Right lobe of liver (tissue), 6 donors: ENCODE results near the gene ATRNL1. TPM values are rescaled to one million over a fixed set of nuclear protein-coding genes. Genes with fewer than 3 reads are reported as not detected.

Experiments used
- ATAC-seq, 4 donors: fragments of 200-7000 bp; cut with Tn5 transposase; one replicate each; pipeline ENCODE4 v1.9.1; 2020; ENCODE audit warnings: mild to moderate bottlenecking in 4 of 4, moderate library complexity in 4 of 4
- DNase-seq, 3 donors: peaks; one replicate each; pipeline ENCODE4 v3.0.0-alpha.2; 2020
- H3K27ac ChIP-seq, 3 donors: fragments of 200-600 bp; one replicate each; pipeline ENCODE4 v1.8.0; 2022
- H3K27me3 ChIP-seq, 2 donors: fragments of 200-600 bp; one replicate each; pipeline ENCODE4 v1.8.0; 2022
- H3K36me3 ChIP-seq, 4 donors: fragments of 200-600 bp; sonication (generic) in 1 of 4; one replicate each; pipeline versions ENCODE4 v1.5.1 to v1.8.0; 2017 to 2022; ENCODE audit warnings: control low read depth in 1 of 4
- H3K4me1 ChIP-seq, 4 donors: fragments of 200-600 bp; sonication (generic) in 1 of 4; one replicate each; pipeline versions ENCODE4 v1.5.1 to v1.8.0; 2017 to 2022; ENCODE audit warnings: control low read depth in 1 of 4
- H3K4me3 ChIP-seq, 3 donors: fragments of 200-600 bp; one replicate each; pipeline ENCODE4 v1.8.0; 2022
- H3K9me3 ChIP-seq, 4 donors: fragments of 200-600 bp; sonication (generic) in 1 of 4; one replicate each; pipeline versions ENCODE4 v1.5.1 to v1.8.0; 2017 to 2022; ENCODE audit warnings: control low read depth in 1 of 4
- CTCF ChIP-seq, 4 donors: fragments of 200-600 bp in 3 of 4; fragments of 450-650 bp in 1 of 4; IDR thresholded peaks; one replicate each; pipeline versions ENCODE4 v1.5.1 to v1.8.0; 2016 to 2022; ENCODE audit warnings: antibody characterized with exemption in 4 of 4, mild to moderate bottlenecking in 2 of 4
- POLR2A ChIP-seq: fragments of 450-650 bp; IDR thresholded peaks from one replicate; pipeline ENCODE4 v1.6.1; 2017; ENCODE audit warnings: antibody characterized with exemption, mild to moderate bottlenecking
- WGBS: methylation state at CpG from one replicate; pipeline ENCODE4 v1.1.6; 2018; ENCODE audit warnings: low coverage, low lambda C conversion rate; ENCODE audit not compliant: insufficient coverage; ENCODE audit errors: missing lambda C conversion rate; 5-methylcytosine and 5-hydroxymethylcytosine counted together
- intact Hi-C, 2 donors: fragments of 100-400 bp; cut with DNase I; formaldehyde crosslinking; loops; one replicate each; pipeline versions ENCODE4 v1.11.2 to v1.14.1; 2022
- total RNA-seq, 6 experiments: library from RNA; depleted of rRNA in 2 of 6; stranded (reverse); fragments of >200 nt in 2 of 6; fragmentation: NEBNext Ultra II Directional in 3 of 6; extraction: Animal tissue kit (Norgen Biotek cat#: 25700) in 3 of 6; gene quantifications; one replicate each; pipeline versions ENCODE4 v1.1.0 to v1.2.4, GENCODE V29; 2016 to 2023
- donor health status: DM: no; HTN: yes; CAD: no.
- donor health status: DM: no; HTN: no; CAD: no.
- donor health status: DM: no; HTN: no; CAD: no.
- donor health status: DM: no; HTN: yes; CAD: no.
- donor health status: DM: no; HTN: yes; CAD: no.

ATRNL1 gene
- total RNA-seq, 6 experiments from 2014 or later: 0.81 to 5.3 (median 2.6) TPM

DNA sequence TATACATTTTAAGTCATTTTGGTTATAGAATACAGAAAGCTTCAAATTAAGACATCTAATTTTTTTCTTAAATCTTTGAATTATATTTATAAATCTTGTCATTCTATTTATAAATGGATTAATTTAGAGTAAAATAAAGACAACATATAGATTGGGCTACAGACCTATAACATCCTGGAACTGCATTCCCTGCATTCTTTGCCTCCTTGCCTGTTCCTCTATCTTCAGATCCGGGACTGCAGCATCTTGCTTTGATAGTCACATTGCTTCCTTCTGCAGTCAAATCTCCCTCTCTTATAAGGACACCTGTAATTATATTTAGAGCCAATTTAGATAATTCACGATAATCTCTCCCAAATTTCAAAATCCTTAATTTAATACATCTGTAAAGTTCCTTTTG, 64.2 kb downstream of the ATRNL1 start:
- no peak overlapping the region for H3K4me3 ChIP-seq
- no peaks in the 10 kb centered on the region for H3K4me1 ChIP-seq
- intact Hi-C loops: no loop called here
- H3K36me3 ChIP-seq: no peaks in the 10 kb centered on the region
- no peak overlapping the region for H3K27ac ChIP-seq
- DNase-seq (no peak), ATAC-seq (no peak)
- H3K9me3 ChIP-seq: no peaks in the 10 kb centered on the region
- WGBS: 68% methylated on average over 2 of the region's 2 CpGs
- H3K27me3 ChIP-seq: no peaks in the 10 kb centered on the region
- no peak for TF ChIP-seq POLR2A
- TF ChIP-seq CTCF (IDR thresholded peaks at IDR 0.05): no peak

DNA sequence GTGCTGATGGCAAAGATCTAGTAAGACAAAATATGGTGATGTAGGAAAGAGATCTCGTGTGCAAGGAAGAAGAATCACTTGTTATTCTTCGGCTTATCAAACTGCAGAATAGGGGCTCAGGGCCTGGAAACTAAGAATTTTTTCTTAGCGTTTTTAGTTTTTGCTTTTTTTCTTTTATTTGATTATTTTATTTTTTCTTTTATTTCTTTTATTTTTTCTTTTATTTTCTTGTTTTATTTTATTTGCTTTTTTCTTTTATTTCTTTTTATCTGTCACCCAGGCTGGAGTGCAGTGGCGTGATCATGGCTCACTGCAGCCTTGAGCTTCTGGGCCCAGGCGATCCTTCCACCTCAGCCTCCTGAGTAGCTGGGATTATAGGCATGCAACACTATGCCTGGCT, 70.0 kb downstream of the ATRNL1 start:
- 78% methylated on average over 5 of the region's 5 CpGs for WGBS
- ATAC-seq: no peak
- H3K9me3 ChIP-seq: no peaks in the 10 kb centered on the region
- TF ChIP-seq POLR2A: no peak
- TF ChIP-seq CTCF (IDR thresholded peaks at IDR 0.05): no peak
- H3K4me3 ChIP-seq: no peak overlapping the region
- intact Hi-C loops: no loop called here
- H3K4me1 ChIP-seq: no peaks in the 10 kb centered on the region
- no peak overlapping the region for H3K27ac ChIP-seq
- DNase-seq: no peak
- peaks cover 0 to 4% of the 10 kb centered on the region in 2 donors for H3K27me3 ChIP-seq
- H3K36me3 ChIP-seq: no peaks in the 10 kb centered on the region

DNA sequence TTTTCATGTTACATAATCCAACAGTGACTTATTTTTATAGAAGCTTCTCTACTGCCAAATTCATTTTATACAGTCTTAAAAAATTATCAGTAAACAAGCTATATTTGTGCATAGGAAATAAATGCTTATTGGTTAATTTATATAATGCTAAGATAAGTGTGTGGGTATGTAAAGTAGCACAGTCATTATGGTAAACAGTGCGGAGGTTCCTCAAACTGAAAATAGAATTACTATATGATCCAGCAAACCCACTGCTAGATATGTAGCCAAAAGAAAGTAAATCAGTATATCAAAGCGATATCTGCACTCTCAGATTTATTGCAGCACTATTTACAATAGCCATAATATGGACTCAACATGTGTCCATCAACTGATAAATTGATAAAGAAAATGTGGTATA, 71.1 kb downstream of the ATRNL1 start:
- Histone ChIP-seq H3K4me3 (no peak overlapping the region), H3K27me3 (peaks cover 0 to 4% of the 10 kb centered on the region in 2 donors), H3K36me3 (no peaks in the 10 kb centered on the region), H3K27ac (no peak overlapping the region), H3K9me3 (no peaks in the 10 kb centered on the region), H3K4me1 (no peaks in the 10 kb centered on the region)
- intact Hi-C loops: no loop called here
- ATAC-seq: no peak
- TF ChIP-seq CTCF (IDR thresholded peaks at IDR 0.05) (no peak), POLR2A (no peak)
- DNase-seq: no peak
- 74% methylated on average over 2 of the region's 2 CpGs for WGBS

- ATAC-seq: no peak
- no peak overlapping the region for H3K27ac ChIP-seq
- H3K9me3 ChIP-seq: no peaks in the 10 kb centered on the region
- no peak for TF ChIP-seq CTCF (IDR thresholded peaks at IDR 0.05)
- TF ChIP-seq POLR2A: no peak
- WGBS: 40% methylated on average over 2 of the region's 2 CpGs
- H3K4me1 ChIP-seq: no peaks in the 10 kb centered on the region
- DNase-seq: no peak
- H3K27me3 ChIP-seq: peaks cover 0 to 4% of the 10 kb centered on the region in 2 donors
- H3K4me3 ChIP-seq: no peak overlapping the region
- intact Hi-C loops: no loop called here
- H3K36me3 ChIP-seq: no peaks in the 10 kb centered on the region
Observed at GRCh38 chr10:115167751-115168150, 74.6 kb downstream of the ATRNL1 start.

DNA sequence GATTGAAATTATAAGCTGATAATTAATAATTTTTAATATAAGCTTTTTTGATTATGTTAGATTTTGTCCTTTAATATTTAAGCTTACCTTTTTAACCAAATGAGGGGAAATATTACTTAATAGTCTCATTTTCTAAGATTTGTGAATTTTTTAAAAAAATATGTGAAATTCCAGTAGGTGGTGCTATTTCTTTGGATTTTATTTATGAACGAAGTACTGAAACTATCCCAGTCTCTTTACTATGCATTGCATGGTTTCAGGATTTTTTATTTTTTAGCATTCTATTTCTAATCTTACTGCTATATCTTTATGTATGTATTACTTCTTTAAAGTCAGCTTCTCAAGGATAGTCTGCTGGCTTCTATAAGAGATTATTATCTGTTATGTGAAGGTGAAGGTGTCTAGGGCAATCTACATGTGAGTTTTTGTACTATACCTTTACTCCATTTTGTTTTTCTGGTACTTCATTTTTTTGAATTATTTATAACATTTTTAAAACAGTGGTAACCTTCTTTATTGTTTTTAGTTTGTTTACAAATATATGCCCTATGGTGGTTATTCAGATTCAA, 78.3 kb downstream of the ATRNL1 start:
- DNase-seq (no peak), ATAC-seq (peak in 2 of 4 donors; percentile 19 to 44)
- Histone ChIP-seq H3K27ac (no peak overlapping the region), H3K4me1 (no peaks in the 10 kb centered on the region), H3K4me3 (no peak overlapping the region), H3K36me3 (no peaks in the 10 kb centered on the region), H3K27me3 (peaks cover 0 to 4% of the 10 kb centered on the region in 2 donors), H3K9me3 (no peaks in the 10 kb centered on the region)
- WGBS: 0% methylated on average over 1 of the region's 1 CpG
- intact Hi-C loops: no loop called here
- TF ChIP-seq CTCF (IDR thresholded peaks at IDR 0.05) (peak; percentile 29 to 56 (median 44)), POLR2A (no peak)
